Fibroblast of skin of back (primary cell): ENCODE results near the gene VIM.
"Not testable (repeated sequence)": the region's sequence is repeated elsewhere in the genome, so short reads cannot be mapped to it uniquely, and the experiment has no call there.

Experiments used
- DNase-seq: peaks from one replicate; pipeline ENCODE4 v3.0.0-alpha.2; 2013

Gene VIM

DNA sequence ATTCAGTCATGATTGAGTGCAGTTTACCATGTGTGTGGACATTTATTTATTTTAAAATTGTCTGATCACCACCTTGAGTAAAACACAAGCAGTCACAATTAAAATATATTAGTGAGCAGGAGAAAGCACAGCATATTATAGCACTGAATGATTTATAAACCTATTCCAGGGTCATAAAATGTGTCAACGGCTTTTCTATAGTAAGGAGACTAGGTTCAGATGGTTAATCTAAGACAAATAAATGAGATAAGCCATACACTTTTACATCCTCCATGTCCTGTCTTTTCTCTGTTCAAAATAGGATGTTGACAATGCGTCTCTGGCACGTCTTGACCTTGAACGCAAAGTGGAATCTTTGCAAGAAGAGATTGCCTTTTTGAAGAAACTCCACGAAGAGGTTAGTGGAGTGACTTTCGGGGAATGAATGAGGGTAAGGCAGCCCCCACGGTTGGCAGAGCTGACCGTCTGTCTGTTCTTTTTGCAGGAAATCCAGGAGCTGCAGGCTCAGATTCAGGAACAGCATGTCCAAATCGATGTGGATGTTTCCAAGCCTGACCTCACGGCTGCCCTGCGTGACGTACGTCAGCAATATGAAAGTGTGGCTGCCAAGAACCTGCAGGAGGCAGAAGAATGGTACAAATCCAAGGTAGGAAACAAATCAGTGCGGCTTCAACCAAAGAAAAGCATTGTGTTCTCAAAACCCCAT lies 5.4 kb downstream of the VIM start:
- peak; percentile 64 for DNase-seq

DNA sequence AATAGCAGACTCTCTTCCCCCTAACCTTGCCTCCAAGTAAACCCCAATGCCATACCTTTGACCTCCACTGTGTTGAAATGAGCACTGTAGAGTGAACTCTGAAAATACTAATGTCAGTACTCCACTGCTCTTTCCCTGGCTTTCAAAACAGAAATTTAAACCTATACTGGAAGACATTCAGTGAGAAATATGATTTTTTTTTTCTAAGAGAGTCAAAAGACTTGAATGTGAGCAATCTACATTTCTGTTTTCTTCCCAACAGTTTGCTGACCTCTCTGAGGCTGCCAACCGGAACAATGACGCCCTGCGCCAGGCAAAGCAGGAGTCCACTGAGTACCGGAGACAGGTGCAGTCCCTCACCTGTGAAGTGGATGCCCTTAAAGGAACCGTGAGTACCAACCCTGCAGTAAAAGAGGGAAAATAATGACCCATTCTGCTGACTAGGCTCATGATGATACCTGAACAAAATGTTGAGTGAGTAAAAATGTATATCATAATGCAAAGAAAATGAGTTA lies 6.4 kb downstream of the VIM start:
- no peak for DNase-seq

GRCh38 chr10:17235136-17235535 lies 7.1 kb downstream of the VIM start:
- peak; percentile 54 for DNase-seq

- no peak for DNase-seq
Measured at GRCh38 chr10:17236468-17237148, 8.6 kb downstream of the VIM start.

DNA sequence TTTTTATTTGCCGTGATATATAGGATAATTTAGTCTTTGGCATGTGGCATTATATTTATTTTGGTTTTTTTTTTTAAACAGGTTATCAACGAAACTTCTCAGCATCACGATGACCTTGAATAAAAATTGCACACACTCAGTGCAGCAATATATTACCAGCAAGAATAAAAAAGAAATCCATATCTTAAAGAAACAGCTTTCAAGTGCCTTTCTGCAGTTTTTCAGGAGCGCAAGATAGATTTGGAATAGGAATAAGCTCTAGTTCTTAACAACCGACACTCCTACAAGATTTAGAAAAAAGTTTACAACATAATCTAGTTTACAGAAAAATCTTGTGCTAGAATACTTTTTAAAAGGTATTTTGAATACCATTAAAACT lies 9.1 kb downstream of the VIM start:
- DNase-seq: no peak

- peak; percentile 68 for DNase-seq
Measured at GRCh38 chr10:17237915-17238444, 9.9 kb downstream of the VIM start.

- DNase-seq: peak; percentile 93
Measured at GRCh38 chr10:17238445-17239291, 10.6 kb downstream of the VIM start.

GRCh38 chr10:17239345-17240085 lies 11.5 kb downstream of the VIM start:
- DNase-seq: no peak

- no peak for DNase-seq
Measured at GRCh38 chr10:17240096-17240495, 12.1 kb downstream of the VIM start.

- no peak for DNase-seq
Measured at GRCh38 chr10:17240616-17241015, 12.6 kb downstream of the VIM start.

- no peak for DNase-seq
Measured at GRCh38 chr10:17241611-17242333, 13.7 kb downstream of the VIM start.

GRCh38 chr10:17244700-17245365 lies 16.8 kb downstream of the VIM start:
- DNase-seq: peak; percentile 57

DNA sequence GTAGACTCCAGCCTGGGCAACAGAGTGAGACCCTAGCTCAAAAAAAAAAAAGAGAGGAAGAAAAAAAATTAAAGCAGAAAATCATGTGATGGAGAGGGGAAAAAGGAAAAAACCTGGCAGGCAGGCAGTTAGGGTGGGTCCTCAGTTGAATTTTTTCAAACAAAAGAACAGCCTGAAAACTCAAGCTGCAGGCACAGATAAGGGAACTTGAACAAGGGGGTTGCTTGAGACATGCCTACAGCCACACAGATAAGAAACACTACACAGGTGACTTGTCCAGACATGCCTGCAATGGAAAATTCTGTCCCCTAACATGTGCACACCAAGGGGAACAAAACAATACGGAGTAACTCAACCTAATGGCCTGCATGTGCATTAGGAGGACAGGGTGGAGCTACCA lies 19.2 kb downstream of the VIM start:
- no peak for DNase-seq

DNA sequence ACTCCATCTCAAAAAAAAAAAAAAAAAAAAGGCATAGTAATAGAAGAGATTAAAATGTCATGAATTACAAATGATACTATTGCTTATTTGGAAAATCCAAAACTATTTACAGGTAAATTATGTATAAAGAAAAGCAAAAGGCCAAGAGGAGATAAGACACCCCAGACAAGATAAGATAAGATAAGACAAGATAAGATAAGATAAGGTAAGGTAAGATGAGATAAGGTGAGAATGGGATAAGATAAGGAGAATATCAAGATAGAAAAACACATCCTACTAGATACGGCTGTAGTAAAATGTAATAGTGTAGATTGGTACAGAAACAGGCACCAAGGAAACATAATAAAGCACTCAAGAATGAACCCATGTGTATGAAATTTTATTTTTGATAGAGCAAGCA lies 20.9 kb downstream of the VIM start:
- DNase-seq: no peak

DNA sequence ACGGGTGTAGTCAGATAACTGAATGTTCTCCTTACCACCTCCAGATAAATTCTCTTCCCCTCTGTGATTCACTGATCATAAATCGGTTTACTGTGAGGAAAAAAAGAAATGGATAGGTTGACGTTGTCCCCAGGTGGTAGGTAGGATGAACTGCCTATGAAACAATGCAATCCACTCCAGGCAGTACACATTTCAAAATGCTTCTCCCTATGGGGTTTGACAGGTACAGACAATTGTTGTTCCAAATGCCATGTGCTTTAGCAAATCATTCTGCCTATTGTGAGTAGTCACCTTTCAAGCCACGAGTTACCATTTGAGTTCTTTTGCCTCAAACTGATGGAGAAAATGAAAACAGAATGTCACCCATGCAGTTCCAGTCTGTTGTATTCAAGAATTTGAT lies 21.8 kb downstream of the VIM start:
- DNase-seq: no peak

GRCh38 chr10:17250736-17251135 lies 22.7 kb downstream of the VIM start:
- DNase-seq: no peak

GRCh38 chr10:17254543-17255050 lies 26.6 kb downstream of the VIM start:
- DNase-seq: not testable (repeated sequence)

GRCh38 chr10:17255512-17255911 lies 27.5 kb downstream of the VIM start:
- DNase-seq: no peak

DNA sequence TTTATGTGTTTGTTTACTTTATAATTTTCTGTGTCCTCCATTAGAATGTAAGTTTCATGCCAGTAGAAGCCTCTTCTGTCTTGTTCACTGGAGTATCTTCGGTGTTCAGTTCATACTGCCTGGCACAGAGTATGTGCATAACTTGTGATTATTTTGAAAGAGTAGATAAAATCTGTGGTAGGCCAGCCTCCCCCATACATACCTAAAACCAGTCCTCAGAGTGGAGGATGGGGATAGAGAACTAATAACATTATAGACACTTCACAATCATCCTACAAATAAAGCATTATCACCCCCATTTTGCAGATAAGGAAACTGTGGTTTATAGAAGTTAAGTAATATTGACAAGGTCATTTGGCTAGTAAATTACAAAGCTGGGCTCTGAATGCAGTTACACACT lies 28.0 kb downstream of the VIM start:
- no peak for DNase-seq

DNA sequence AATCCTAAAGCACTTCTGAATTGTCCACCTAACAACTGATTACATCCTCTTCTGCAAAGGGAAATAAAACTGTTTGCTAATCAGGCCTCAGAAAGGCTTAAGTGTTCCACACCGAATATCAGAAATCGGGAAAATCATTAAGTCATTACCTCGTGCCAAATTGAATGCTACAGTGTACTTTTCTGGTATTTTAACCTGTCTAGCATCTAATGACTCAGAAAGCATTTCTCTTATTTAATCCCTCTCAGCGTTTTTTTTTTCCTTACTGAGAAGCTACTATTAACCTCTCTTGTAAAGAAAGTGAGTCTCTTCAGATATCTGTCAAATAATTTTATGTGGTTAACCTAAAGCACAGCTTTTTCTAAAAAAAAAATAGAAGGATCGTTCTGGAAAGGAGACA lies 28.6 kb downstream of the VIM start:
- DNase-seq: no peak
